ENCODE results near the gene LRRC8E.

Gene LRRC8E

GRCh38 chr19:7888145-7888825 lies at the start of gene LRRC8E:
TSS of gene LRRC8E (plus strand) at chr19:7888510. CDS start at chr19:7895604, 7,094 bp downstream.
- Mint-ChIP-seq H3K27ac (no peak within 1 kb of the TSS), H3K9me3 (no peaks in the 10 kb centered on the region), H3K36me3 (ENCODE audit: low read depth) (no peaks in the 10 kb centered on the region), H3K27me3 (peaks cover 77% of the 10 kb centered on the region), H3K4me1 (ENCODE audit: low read depth) (peaks cover 8% of the 10 kb centered on the region), H3K4me3 (no peak within 1 kb of the TSS)
- intact Hi-C loops (cut with micrococcal nuclease): no loop called here

- Mint-ChIP-seq H3K9me3 (no peaks in the 10 kb centered on the region), H3K27me3 (no peaks in the 10 kb centered on the region), H3K4me1 (ENCODE audit: low read depth) (no peaks in the 10 kb centered on the region), H3K27ac (no peak overlapping the region), H3K36me3 (ENCODE audit: low read depth) (no peaks in the 10 kb centered on the region), H3K4me3 (no peak overlapping the region)
- intact Hi-C loops (cut with micrococcal nuclease): no loop called here
Measured at GRCh38 chr19:7839476-7839875, 48.8 kb upstream of the LRRC8E start.

- H3K4me3 Mint-ChIP-seq: no peak overlapping the region
Measured at GRCh38 chr19:7840629-7841028, 47.7 kb upstream of the LRRC8E start.

GRCh38 chr19:7841751-7842660 lies 46.3 kb upstream of the LRRC8E start:
- intact Hi-C loops (cut with micrococcal nuclease): no loop called here
- Mint-ChIP-seq H3K4me3 (no peak overlapping the region), H3K4me1 (ENCODE audit: low read depth) (no peaks in the 10 kb centered on the region), H3K27me3 (no peaks in the 10 kb centered on the region), H3K9me3 (no peaks in the 10 kb centered on the region), H3K27ac (no peak overlapping the region), H3K36me3 (ENCODE audit: low read depth) (no peaks in the 10 kb centered on the region)

More at GRCh38 chr19:7840629-7841028, 47.7 kb upstream of the LRRC8E start:
- intact Hi-C loops (cut with micrococcal nuclease): no loop called here
- H3K27me3 Mint-ChIP-seq: no peaks in the 10 kb centered on the region
- no peaks in the 10 kb centered on the region for H3K4me1 Mint-ChIP-seq (ENCODE audit: low read depth)
- no peaks in the 10 kb centered on the region for H3K36me3 Mint-ChIP-seq (ENCODE audit: low read depth)
- H3K27ac Mint-ChIP-seq: no peak overlapping the region
- no peaks in the 10 kb centered on the region for H3K9me3 Mint-ChIP-seq

GRCh38 chr19:7842661-7843294 lies 45.5 kb upstream of the LRRC8E start:
- H3K36me3 Mint-ChIP-seq (ENCODE audit: low read depth): no peaks in the 10 kb centered on the region

GRCh38 chr19:7843521-7843920 lies 44.8 kb upstream of the LRRC8E start:
- Mint-ChIP-seq H3K27ac (no peak overlapping the region), H3K4me1 (ENCODE audit: low read depth) (no peaks in the 10 kb centered on the region), H3K4me3 (no peak overlapping the region)

More at GRCh38 chr19:7842661-7843294, 45.5 kb upstream of the LRRC8E start:
- no peaks in the 10 kb centered on the region for H3K4me1 Mint-ChIP-seq (ENCODE audit: low read depth)
- H3K4me3 Mint-ChIP-seq: no peak overlapping the region
- no peaks in the 10 kb centered on the region for H3K27me3 Mint-ChIP-seq
- intact Hi-C loops (cut with micrococcal nuclease): no loop called here
- H3K27ac Mint-ChIP-seq: no peak overlapping the region
- no peaks in the 10 kb centered on the region for H3K9me3 Mint-ChIP-seq

GRCh38 chr19:7844405-7844804 lies 43.9 kb upstream of the LRRC8E start:
- H3K36me3 Mint-ChIP-seq (ENCODE audit: low read depth): no peaks in the 10 kb centered on the region
- no peak overlapping the region for H3K27ac Mint-ChIP-seq
- H3K27me3 Mint-ChIP-seq: no peaks in the 10 kb centered on the region
- H3K9me3 Mint-ChIP-seq: no peaks in the 10 kb centered on the region
- H3K4me3 Mint-ChIP-seq: no peak overlapping the region
- H3K4me1 Mint-ChIP-seq (ENCODE audit: low read depth): no peaks in the 10 kb centered on the region
- intact Hi-C loops (cut with micrococcal nuclease): no loop called here

More at GRCh38 chr19:7843521-7843920, 44.8 kb upstream of the LRRC8E start:
- intact Hi-C loops (cut with micrococcal nuclease): no loop called here
- Mint-ChIP-seq H3K27me3 (no peaks in the 10 kb centered on the region), H3K9me3 (no peaks in the 10 kb centered on the region), H3K36me3 (ENCODE audit: low read depth) (no peaks in the 10 kb centered on the region)

GRCh38 chr19:7844951-7845350 lies 43.4 kb upstream of the LRRC8E start:
- H3K27ac Mint-ChIP-seq: no peak overlapping the region
- no peaks in the 10 kb centered on the region for H3K4me1 Mint-ChIP-seq (ENCODE audit: low read depth)
- no peaks in the 10 kb centered on the region for H3K9me3 Mint-ChIP-seq
- H3K36me3 Mint-ChIP-seq (ENCODE audit: low read depth): no peaks in the 10 kb centered on the region
- no peaks in the 10 kb centered on the region for H3K27me3 Mint-ChIP-seq
- intact Hi-C loops (cut with micrococcal nuclease): no loop called here
- H3K4me3 Mint-ChIP-seq: no peak overlapping the region

- no peak overlapping the region for H3K27ac Mint-ChIP-seq
Measured at GRCh38 chr19:7845390-7846154, 42.7 kb upstream of the LRRC8E start.

GRCh38 chr19:7846155-7846646 lies 42.1 kb upstream of the LRRC8E start:
- Mint-ChIP-seq H3K27ac (no peak overlapping the region), H3K36me3 (ENCODE audit: low read depth) (peaks cover under 1% of the 10 kb centered on the region), H3K9me3 (no peaks in the 10 kb centered on the region)

More at GRCh38 chr19:7845390-7846154, 42.7 kb upstream of the LRRC8E start:
- intact Hi-C loops (cut with micrococcal nuclease): no loop called here
- H3K36me3 Mint-ChIP-seq (ENCODE audit: low read depth): no peaks in the 10 kb centered on the region
- H3K9me3 Mint-ChIP-seq: no peaks in the 10 kb centered on the region
- H3K4me3 Mint-ChIP-seq: no peak overlapping the region
- H3K4me1 Mint-ChIP-seq (ENCODE audit: low read depth): no peaks in the 10 kb centered on the region
- no peaks in the 10 kb centered on the region for H3K27me3 Mint-ChIP-seq

GRCh38 chr19:7847664-7848063 lies 40.6 kb upstream of the LRRC8E start:
- Mint-ChIP-seq H3K9me3 (no peaks in the 10 kb centered on the region), H3K4me1 (ENCODE audit: low read depth) (peaks cover under 1% of the 10 kb centered on the region)
- intact Hi-C loops (cut with micrococcal nuclease): no loop called here

More at GRCh38 chr19:7846155-7846646, 42.1 kb upstream of the LRRC8E start:
- Mint-ChIP-seq H3K27me3 (no peaks in the 10 kb centered on the region), H3K4me3 (no peak overlapping the region), H3K4me1 (ENCODE audit: low read depth) (no peaks in the 10 kb centered on the region)
- intact Hi-C loops (cut with micrococcal nuclease): no loop called here

GRCh38 chr19:7848779-7849457 lies 39.4 kb upstream of the LRRC8E start:
- no peaks in the 10 kb centered on the region for H3K9me3 Mint-ChIP-seq
- H3K4me3 Mint-ChIP-seq: no peak overlapping the region
- peaks cover 6% of the 10 kb centered on the region for H3K27me3 Mint-ChIP-seq
- peaks cover 5% of the 10 kb centered on the region for H3K36me3 Mint-ChIP-seq (ENCODE audit: low read depth)
- intact Hi-C loops (cut with micrococcal nuclease): no loop called here
- H3K4me1 Mint-ChIP-seq (ENCODE audit: low read depth): peaks cover 10% of the 10 kb centered on the region
- no peak overlapping the region for H3K27ac Mint-ChIP-seq

More at GRCh38 chr19:7847664-7848063, 40.6 kb upstream of the LRRC8E start:
- Mint-ChIP-seq H3K36me3 (ENCODE audit: low read depth) (peaks cover 5% of the 10 kb centered on the region), H3K27me3 (peaks cover 2% of the 10 kb centered on the region), H3K4me3 (no peak overlapping the region), H3K27ac (no peak overlapping the region)

- no peak overlapping the region for H3K27ac Mint-ChIP-seq
- H3K36me3 Mint-ChIP-seq (ENCODE audit: low read depth): peaks cover 5% of the 10 kb centered on the region
- intact Hi-C loops (cut with micrococcal nuclease): no loop called here
Measured at GRCh38 chr19:7849631-7849999, 38.7 kb upstream of the LRRC8E start.

More at GRCh38 chr19:7849631-7849999, 38.7 kb upstream of the LRRC8E start:
- Mint-ChIP-seq H3K27me3 (peaks cover 6% of the 10 kb centered on the region), H3K4me1 (ENCODE audit: low read depth) (peaks cover 10% of the 10 kb centered on the region), H3K4me3 (no peak overlapping the region), H3K9me3 (no peaks in the 10 kb centered on the region)
